PC-9 (cell line): Measurements from ENCODE around the gene ACACA. TPM values are rescaled to one million over a fixed set of nuclear protein-coding genes. Genes with fewer than 3 reads are reported as not detected.

ENCODE experiments used
- BruUV-seq: library from RNA; stranded (reverse); fragments of 400-500 nt; replicated peaks from 2 replicates; lab custom pipeline; 2021; lab: Mats Ljungman, UMichigan
- CTCF ChIA-PET: fragments of 300-600 bp; sonication (Branson Sonifier 250); formaldehyde crosslinking; loops from one replicate; lab custom pipeline; 2022; ENCODE audit warnings: antibody characterized with exemption; lab: Charles Lee
- POLR2A ChIA-PET: fragments of 300-600 bp; sonication (Branson Sonifier 250); formaldehyde crosslinking; loops from one replicate; lab custom pipeline; 2022; ENCODE audit warnings: antibody characterized with exemption; ENCODE audit not compliant: unreplicated experiment; lab: Charles Lee
- DNase-seq, 2 experiments: peaks; one replicate each; pipeline versions ENCODE4 v3.0.0 to v3.0.0-alpha.2; 2015 to 2022; ENCODE audit warnings: mixed read lengths in 1 of 2
- H2AFZ ChIP-seq: fragments of 200-600 bp; sonication (generic); 2 replicates; pipeline ENCODE4 v1.8.1; 2017; ENCODE audit warnings: antibody characterized with exemption
- H3F3A ChIP-seq: fragments of 200-600 bp; sonication (generic); 2 replicates; pipeline ENCODE4 v1.8.1; 2017; ENCODE audit warnings: antibody characterized with exemption, mild to moderate bottlenecking, low read depth; ENCODE audit not compliant: insufficient read depth
- H3K27ac ChIP-seq: fragments of 200-600 bp; sonication (generic); 2 replicates; pipeline ENCODE4 v1.6.1; 2016; ENCODE audit warnings: mixed run types
- H3K27me3 ChIP-seq: fragments of 200-600 bp; sonication (generic); 2 replicates; pipeline ENCODE4 v1.6.1; 2016; ENCODE audit warnings: low read depth, mixed run types; ENCODE audit not compliant: insufficient read depth
- H3K36me3 ChIP-seq: fragments of 200-600 bp; sonication (generic); 2 replicates; pipeline ENCODE4 v1.6.1; 2016; ENCODE audit warnings: low read depth, mixed run types
- H3K4me1 ChIP-seq: fragments of 200-600 bp; sonication (generic); replicated peaks from 2 replicates; pipeline ENCODE4 v1.6.1; 2016; ENCODE audit warnings: mixed run types; ENCODE audit not compliant: insufficient read depth
- H3K4me2 ChIP-seq: fragments of 200-600 bp; sonication (generic); 2 replicates; pipeline ENCODE4 v1.6.1; 2017; ENCODE audit warnings: mixed run types
- H3K4me3 ChIP-seq: fragments of 200-600 bp; sonication (generic); 2 replicates; pipeline ENCODE4 v1.6.1; 2016; ENCODE audit warnings: mixed run types
- H3K79me2 ChIP-seq: fragments of 200-600 bp; sonication (generic); 2 replicates; pipeline ENCODE4 v1.6.1; 2017; ENCODE audit warnings: low read depth, mixed run types
- H3K9me2 ChIP-seq: fragments of 200-600 bp; sonication (generic); 2 replicates; pipeline ENCODE4 v1.8.1; 2017; ENCODE audit warnings: mild to moderate bottlenecking; ENCODE audit not compliant: insufficient read depth
- H3K9me3 ChIP-seq: fragments of 200-600 bp; sonication (generic); 2 replicates; pipeline ENCODE4 v1.8.1; 2016; ENCODE audit warnings: low read depth; ENCODE audit not compliant: insufficient read depth
- H4K20me1 ChIP-seq: fragments of 200-600 bp; sonication (generic); 2 replicates; pipeline ENCODE4 v1.8.1; 2017; ENCODE audit not compliant: insufficient read depth
- CTCF ChIP-seq: fragments of 200-600 bp; sonication (generic); conservative IDR thresholded peaks from 2 replicates; pipeline ENCODE4 v1.6.1; 2017; ENCODE audit warnings: mixed run types, antibody characterized with exemption, mild to moderate bottlenecking, moderate library complexity
- EZH2 ChIP-seq: fragments of 200-600 bp; sonication (generic); IDR thresholded peaks from 2 replicates; pipeline ENCODE4 v1.8.0; 2017; ENCODE audit warnings: antibody characterized with exemption, low read depth
- intact Hi-C: fragments of 100-400 bp; cut with micrococcal nuclease; formaldehyde crosslinking; loops from one replicate; pipeline ENCODE4 v1.10.0; 2022; ENCODE audit not compliant: unreplicated experiment
- total RNA-seq: library from RNA; stranded (reverse); gene quantifications from 2 replicates; pipeline ENCODE4 v1.2.3, GENCODE V29; 2021

ACACA gene
- total RNA-seq, 1 experiment from 2014 or later, result 185 TPM

GRCh38 chr17:37295888-37296287, 110.7 kb downstream of the ACACA start:
- no TSS peak for BruUV-seq
- CTCF ChIA-PET, result no interaction called here

DNA sequence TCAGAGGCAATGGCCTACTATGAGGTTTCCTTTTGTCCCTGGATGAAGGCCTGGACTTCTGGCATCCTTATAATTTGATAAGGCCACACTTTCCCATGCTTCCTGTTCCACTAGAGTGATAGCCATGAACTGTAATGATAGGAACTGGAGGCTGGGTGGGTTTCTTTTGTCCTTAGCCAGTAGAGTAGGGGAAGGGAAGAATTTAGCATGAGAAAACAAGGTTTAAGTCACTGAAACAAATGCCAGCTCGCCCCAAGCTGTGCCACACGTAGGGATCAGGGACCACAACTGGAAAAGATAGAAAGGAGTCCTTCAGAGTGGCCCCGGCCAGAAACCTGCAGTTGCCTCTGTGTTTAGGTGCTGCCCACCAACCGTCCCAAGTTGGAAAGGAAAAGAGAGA, 111.7 kb downstream of the ACACA start:
- no peak for DNase-seq
- CTCF ChIA-PET, result no interaction called here
- H3K9me3 ChIP-seq, result no peaks in the 10 kb centered on the region

More at GRCh38 chr17:37295888-37296287, 110.7 kb downstream of the ACACA start:
- DNase-seq, result no peak
- H3K79me2 ChIP-seq, result peaks cover 80% of the 10 kb centered on the region
- H2AFZ ChIP-seq, result no peak overlapping the region
- no peaks in the 10 kb centered on the region for H3K9me3 ChIP-seq
- POLR2A ChIA-PET, result no interaction called here
- intact Hi-C loops, result no loop called here
- no peak for TF ChIP-seq EZH2
- no peak for TF ChIP-seq CTCF
- H3K27me3 ChIP-seq, result no peaks in the 10 kb centered on the region
- H3K4me3 ChIP-seq, result no peak overlapping the region
- H4K20me1 ChIP-seq, result peaks cover 46% of the 10 kb centered on the region
- H3F3A ChIP-seq, result peaks cover 22% of the 10 kb centered on the region; the same call in 1 of the 2 replicates
- no peak overlapping the region for H3K27ac ChIP-seq
- H3K4me1 ChIP-seq, result peaks cover 7% of the 10 kb centered on the region; the same call in 1 of the 2 replicates
- 0 out of 2 replicates have a peak, but pooled peaks cover 10% of the 10 kb centered on the region for H3K36me3 ChIP-seq
- H3K9me2 ChIP-seq, result no peaks in the 10 kb centered on the region
- no peak overlapping the region for H3K4me2 ChIP-seq

GRCh38 chr17:37293770-37294169, 112.9 kb downstream of the ACACA start:
- Histone ChIP-seq H3K4me2 (no peak overlapping the region), H3K79me2 (peaks cover 81% of the 10 kb centered on the region), H3K9me3 (no peaks in the 10 kb centered on the region), H3K27me3 (no peaks in the 10 kb centered on the region), H3K4me1 (peaks cover 7% of the 10 kb centered on the region; the same call in 1 of the 2 replicates), H3K4me3 (no peak overlapping the region), H2AFZ (no peak overlapping the region), H3K36me3 (0 out of 2 replicates have a peak, but pooled peaks cover 10% of the 10 kb centered on the region), H4K20me1 (peaks cover 40% of the 10 kb centered on the region), H3F3A (peaks cover 19% of the 10 kb centered on the region; the same call in 1 of the 2 replicates), H3K9me2 (no peaks in the 10 kb centered on the region), H3K27ac (no peak overlapping the region)
- intact Hi-C loops, result no loop called here
- ChIA-PET POLR2A (no interaction called here), CTCF (no interaction called here)
- no TSS peak for BruUV-seq
- DNase-seq, result no peak
- TF ChIP-seq CTCF (no peak), EZH2 (no peak)

More for the DNA sequence above, 111.7 kb downstream of the ACACA start:
- Histone ChIP-seq H3K4me3 (no peak overlapping the region), H3K36me3 (0 out of 2 replicates have a peak, but pooled peaks cover 10% of the 10 kb centered on the region), H3K27me3 (no peaks in the 10 kb centered on the region), H4K20me1 (peaks cover 42% of the 10 kb centered on the region), H3K4me2 (no peak overlapping the region), H2AFZ (no peak overlapping the region), H3K4me1 (peaks cover 7% of the 10 kb centered on the region; the same call in 1 of the 2 replicates), H3F3A (peaks cover 22% of the 10 kb centered on the region; the same call in 1 of the 2 replicates), H3K9me2 (no peaks in the 10 kb centered on the region), H3K79me2 (peaks cover 79% of the 10 kb centered on the region), H3K27ac (no peak overlapping the region)
- no TSS peak for BruUV-seq
- TF ChIP-seq CTCF, result no peak
- POLR2A ChIA-PET, result no interaction called here
- intact Hi-C loops, result no loop called here
